OCI-LY1 (cell line): ENCODE results near the gene DIP2B.

Source experiments
- H2AFZ ChIP-seq: fragments of 200-600 bp; sonication (generic), shearing (Covaris generic); 2 replicates; pipeline ENCODE4 v1.6.0; 2014; ENCODE audit warnings: antibody characterized with exemption, mild to moderate bottlenecking, low read length
- H3F3A ChIP-seq: fragments of 200-600 bp; sonication (generic), shearing (Covaris generic); 2 replicates; pipeline ENCODE4 v1.6.0; 2014; ENCODE audit warnings: mild to moderate bottlenecking, antibody characterized with exemption, low read length, moderate library complexity; ENCODE audit not compliant: insufficient read depth
- H3K27ac ChIP-seq: fragments of 200-600 bp; sonication (generic); 2 replicates; pipeline ENCODE4 v1.5.1; 2014; ENCODE audit warnings: low read length, mixed run types, mild to moderate bottlenecking, low read depth; ENCODE audit not compliant: poor library complexity, severe bottlenecking
- H3K27me3 ChIP-seq: fragments of 200-600 bp; sonication (generic); 2 replicates; pipeline ENCODE4 v1.6.0; 2014; ENCODE audit warnings: antibody characterized with exemption, mild to moderate bottlenecking, low read length, moderate library complexity; ENCODE audit not compliant: insufficient read depth
- H3K36me3 ChIP-seq: fragments of 200-600 bp; sonication (generic); 2 replicates; pipeline ENCODE4 v1.6.1; 2014; ENCODE audit warnings: mild to moderate bottlenecking, antibody characterized with exemption, low read length, moderate library complexity, mixed read lengths; ENCODE audit not compliant: insufficient read depth
- H3K4me1 ChIP-seq: fragments of 200-600 bp; sonication (generic); 2 replicates; pipeline ENCODE4 v1.5.1; 2014; ENCODE audit warnings: mild to moderate bottlenecking, low read length, moderate library complexity; ENCODE audit not compliant: insufficient read depth, severe bottlenecking
- H3K4me2 ChIP-seq: fragments of 200-600 bp; sonication (generic), shearing (Covaris generic); 2 replicates; pipeline ENCODE4 v1.6.1; 2014; ENCODE audit warnings: low read length
- H3K4me3 ChIP-seq: fragments of 200-600 bp; sonication (generic); 2 replicates; pipeline ENCODE4 v1.5.1; 2014; ENCODE audit warnings: low read length, low read depth, mild to moderate bottlenecking, mixed read lengths; ENCODE audit not compliant: poor library complexity, severe bottlenecking
- H3K79me2 ChIP-seq: fragments of 200-600 bp; shearing (Covaris generic); 2 replicates; pipeline ENCODE4 v1.6.1; 2016; ENCODE audit warnings: mixed run types, low read length, mixed read lengths; ENCODE audit not compliant: insufficient read depth
- H3K9ac ChIP-seq: fragments of 200-600 bp; sonication (generic), shearing (Covaris generic); 2 replicates; pipeline ENCODE4 v1.6.1; 2014; ENCODE audit warnings: mild to moderate bottlenecking, low read length, mixed read lengths
- H3K9me2 ChIP-seq: fragments of 200-600 bp; sonication (generic), shearing (Covaris generic); 2 replicates; pipeline ENCODE4 v1.6.1; 2014; ENCODE audit warnings: low read depth, mild to moderate bottlenecking, low read length, mixed read lengths
- H3K9me3 ChIP-seq: fragments of 200-600 bp; shearing (Covaris generic); 2 replicates; pipeline ENCODE4 v1.6.1; 2014; ENCODE audit warnings: low read length, mixed read lengths
- H4K20me1 ChIP-seq: fragments of 200-600 bp; sonication (generic), shearing (Covaris generic); 2 replicates; pipeline ENCODE4 v1.6.0; 2016; ENCODE audit warnings: mild to moderate bottlenecking, low read length; ENCODE audit not compliant: insufficient read depth
- EZH2 ChIP-seq: fragments of 200-600 bp; sonication (generic), shearing (Covaris generic); IDR thresholded peaks from 2 replicates; pipeline ENCODE4 v1.8.0; 2017; ENCODE audit warnings: borderline replicate concordance, mixed run types, mild to moderate bottlenecking, antibody characterized with exemption, low read length, moderate library complexity, mixed read lengths
- TF ChIP-seq, protein P1 (sequence below): fragments of 200-600 bp; sonication (generic), shearing (Covaris generic); IDR thresholded peaks from 2 replicates; pipeline ENCODE4 v1.5.1; 2017; ENCODE audit warnings: mild to moderate bottlenecking, antibody characterized with exemption, low read length, moderate library complexity, mixed read lengths

The DIP2B gene

GRCh38 chr12:50747817-50748216, 243.0 kb downstream of the DIP2B start:
- TF ChIP-seq EZH2: no peak
- TF ChIP-seq, protein P1, sequence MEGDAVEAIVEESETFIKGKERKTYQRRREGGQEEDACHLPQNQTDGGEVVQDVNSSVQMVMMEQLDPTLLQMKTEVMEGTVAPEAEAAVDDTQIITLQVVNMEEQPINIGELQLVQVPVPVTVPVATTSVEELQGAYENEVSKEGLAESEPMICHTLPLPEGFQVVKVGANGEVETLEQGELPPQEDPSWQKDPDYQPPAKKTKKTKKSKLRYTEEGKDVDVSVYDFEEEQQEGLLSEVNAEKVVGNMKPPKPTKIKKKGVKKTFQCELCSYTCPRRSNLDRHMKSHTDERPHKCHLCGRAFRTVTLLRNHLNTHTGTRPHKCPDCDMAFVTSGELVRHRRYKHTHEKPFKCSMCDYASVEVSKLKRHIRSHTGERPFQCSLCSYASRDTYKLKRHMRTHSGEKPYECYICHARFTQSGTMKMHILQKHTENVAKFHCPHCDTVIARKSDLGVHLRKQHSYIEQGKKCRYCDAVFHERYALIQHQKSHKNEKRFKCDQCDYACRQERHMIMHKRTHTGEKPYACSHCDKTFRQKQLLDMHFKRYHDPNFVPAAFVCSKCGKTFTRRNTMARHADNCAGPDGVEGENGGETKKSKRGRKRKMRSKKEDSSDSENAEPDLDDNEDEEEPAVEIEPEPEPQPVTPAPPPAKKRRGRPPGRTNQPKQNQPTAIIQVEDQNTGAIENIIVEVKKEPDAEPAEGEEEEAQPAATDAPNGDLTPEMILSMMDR: no peak
- no peaks in the 10 kb centered on the region for H3K9me3 ChIP-seq
- H3K27me3 ChIP-seq: no peaks in the 10 kb centered on the region
- peaks cover 11% of the 10 kb centered on the region; the same call in 1 of the 2 replicates for H3K36me3 ChIP-seq
- H2AFZ ChIP-seq: no peak overlapping the region
- H3K4me1 ChIP-seq: no peaks in the 10 kb centered on the region
- H3K4me3 ChIP-seq: no peak overlapping the region
- H3K9me2 ChIP-seq: no peaks in the 10 kb centered on the region
- H3K27ac ChIP-seq: no peak overlapping the region
- H3K9ac ChIP-seq: no peak overlapping the region
- H3K4me2 ChIP-seq: no peak overlapping the region
- no peaks in the 10 kb centered on the region for H3F3A ChIP-seq
- H3K79me2 ChIP-seq: no peaks in the 10 kb centered on the region
- no peaks in the 10 kb centered on the region for H4K20me1 ChIP-seq

DNA sequence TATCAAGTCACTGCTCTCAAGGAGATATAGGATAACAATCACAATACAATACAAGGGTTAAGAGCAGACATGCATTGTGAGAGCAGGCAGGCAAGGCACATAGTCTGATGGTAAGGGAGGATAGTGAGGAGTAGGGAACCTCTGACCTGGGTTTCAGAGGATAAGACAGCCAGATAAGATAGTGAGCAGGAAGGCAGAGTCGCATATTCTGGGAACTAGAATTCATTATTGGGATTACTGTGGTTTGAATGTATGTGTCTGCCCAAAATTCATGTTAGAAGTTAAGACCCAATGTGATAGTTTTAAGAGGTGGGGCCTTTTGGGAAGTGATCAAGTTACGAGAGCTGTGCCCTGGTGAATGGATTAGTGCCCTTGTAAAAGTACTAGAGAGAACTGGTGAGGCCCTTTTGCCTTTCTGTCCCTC, 244.7 kb downstream of the DIP2B start:
- Histone ChIP-seq H3K36me3 (peaks cover 5% of the 10 kb centered on the region; the same call in 1 of the 2 replicates), H3K4me2 (no peak overlapping the region), H3K9me3 (no peaks in the 10 kb centered on the region), H3K4me3 (no peak overlapping the region), H3K27me3 (no peaks in the 10 kb centered on the region), H3K4me1 (no peaks in the 10 kb centered on the region), H3F3A (no peaks in the 10 kb centered on the region), H3K9me2 (no peaks in the 10 kb centered on the region), H2AFZ (no peak overlapping the region), H3K27ac (no peak overlapping the region), H4K20me1 (no peaks in the 10 kb centered on the region), H3K9ac (no peak overlapping the region), H3K79me2 (no peaks in the 10 kb centered on the region)
- TF ChIP-seq, protein P1: no peak
- TF ChIP-seq EZH2: no peak

DNA sequence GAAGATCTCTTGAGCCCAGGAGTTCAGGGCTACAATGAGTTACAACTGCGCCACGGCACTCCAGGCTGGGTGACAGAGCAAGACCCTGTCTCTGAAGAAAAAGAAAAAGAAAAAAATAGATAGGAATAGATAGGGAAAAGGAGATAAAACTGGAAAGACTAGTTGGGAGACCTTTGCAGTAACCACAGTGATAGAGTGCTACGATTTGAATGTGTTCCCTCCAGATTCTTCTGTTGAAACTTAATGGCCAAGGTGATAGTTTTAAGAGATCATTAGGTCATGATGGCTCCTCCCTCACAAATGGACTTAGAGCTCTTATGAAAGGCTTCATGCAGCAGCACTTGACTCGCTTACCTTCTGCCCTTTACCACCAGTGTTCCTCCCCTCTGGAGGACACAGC, 245.6 kb downstream of the DIP2B start:
- Histone ChIP-seq H3K9me2 (no peaks in the 10 kb centered on the region), H3K4me2 (no peak overlapping the region), H3K79me2 (no peaks in the 10 kb centered on the region), H3K27ac (no peak overlapping the region), H3K4me1 (no peaks in the 10 kb centered on the region), H3K9ac (no peak overlapping the region), H3F3A (no peaks in the 10 kb centered on the region), H3K27me3 (no peaks in the 10 kb centered on the region), H3K36me3 (no peaks in the 10 kb centered on the region), H4K20me1 (no peaks in the 10 kb centered on the region), H3K9me3 (no peaks in the 10 kb centered on the region), H3K4me3 (no peak overlapping the region), H2AFZ (no peak overlapping the region)
- TF ChIP-seq, protein P1: no peak
- no peak for TF ChIP-seq EZH2
